M059J (cell line): ENCODE results near the gene PTPRN2. TPM values are rescaled to one million over a fixed set of nuclear protein-coding genes. Genes with fewer than 3 reads are reported as not detected.

ENCODE experiments used
- DNase-seq: peaks from one replicate; pipeline ENCODE4 v3.0.0-alpha.2; 2012; ENCODE audit warnings: low read depth
- total RNA-seq: library from RNA; depleted of rRNA; stranded (reverse); fragments of >200 nt; shearing (Covaris generic); gene quantifications from 2 replicates; pipeline ENCODE4 v1.2.3, GENCODE V29; 2014

PTPRN2 gene
- total RNA-seq, 1 experiment from 2014 or later, result 2.3 TPM

- no peak for DNase-seq
These were observed 694.0 kb downstream of the PTPRN2 start for GRCh38 chr7:157893535-157894044.

- no peak for DNase-seq
These were observed 694.7 kb downstream of the PTPRN2 start for GRCh38 chr7:157892751-157893523.

- no peak for DNase-seq
These were observed 696.7 kb downstream of the PTPRN2 start for GRCh38 chr7:157890921-157891401.

GRCh38 chr7:157889480-157889879, 698.1 kb downstream of the PTPRN2 start:
- DNase-seq, result no peak

DNA sequence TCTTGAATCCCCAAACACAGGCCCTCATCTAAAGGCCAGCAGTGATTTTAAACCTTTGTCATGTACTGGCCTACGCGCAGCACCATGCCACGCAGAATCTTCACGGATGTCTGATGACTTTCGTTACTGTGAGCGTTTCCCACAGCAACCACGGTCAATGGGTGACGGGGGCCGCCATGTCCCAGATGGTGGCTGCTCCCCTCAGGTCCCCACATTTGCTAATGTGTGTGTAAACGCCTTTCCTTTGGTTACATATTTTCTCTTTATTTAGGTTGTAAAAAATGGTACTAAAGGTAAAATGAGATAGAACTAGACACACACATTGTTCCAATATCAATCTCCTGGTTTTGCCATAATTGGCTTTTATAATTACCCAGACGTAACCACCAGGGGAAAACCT, 699.0 kb downstream of the PTPRN2 start:
- DNase-seq, result no peak

DNA sequence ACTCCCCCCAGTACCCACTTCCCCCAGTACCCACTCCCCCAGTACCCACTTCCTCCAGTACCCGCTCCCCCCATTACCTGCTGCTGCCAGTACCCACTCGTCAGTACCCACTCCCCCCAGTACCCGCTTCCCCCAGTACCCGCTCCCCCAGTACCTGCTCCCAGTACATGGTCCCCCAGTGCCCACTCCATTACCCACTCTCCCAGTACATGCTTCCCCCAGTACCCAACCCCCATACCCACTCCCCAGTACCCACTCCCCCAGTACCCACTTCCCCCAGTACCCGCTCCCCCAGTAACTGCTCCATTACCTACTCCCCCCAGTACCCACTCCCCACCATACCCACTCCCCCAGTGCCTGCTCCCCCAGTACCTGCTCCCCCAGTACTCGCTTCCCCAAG, 700.2 kb downstream of the PTPRN2 start:
- DNase-seq, result no peak

- no peak for DNase-seq
These were observed 700.9 kb downstream of the PTPRN2 start for GRCh38 chr7:157886711-157887110.

DNA sequence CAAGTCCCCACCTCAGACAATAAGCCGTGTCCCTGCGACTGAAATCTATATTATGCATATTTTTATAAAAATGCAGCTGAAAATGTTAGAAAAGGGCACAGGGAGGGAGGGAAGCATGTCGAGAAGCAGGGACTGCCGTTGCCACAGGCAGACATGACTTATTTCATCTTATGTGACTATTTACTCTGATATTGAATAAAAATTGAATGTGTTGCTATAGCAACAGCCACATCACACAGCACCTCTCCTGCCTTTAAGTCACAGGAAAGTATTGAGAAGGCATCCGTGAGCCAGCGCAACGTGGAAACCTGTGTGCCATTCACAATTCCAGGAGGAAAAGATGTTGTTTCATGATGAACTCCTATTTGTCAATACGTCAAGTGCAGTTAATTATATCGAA, 701.4 kb downstream of the PTPRN2 start:
- no peak for DNase-seq

DNA sequence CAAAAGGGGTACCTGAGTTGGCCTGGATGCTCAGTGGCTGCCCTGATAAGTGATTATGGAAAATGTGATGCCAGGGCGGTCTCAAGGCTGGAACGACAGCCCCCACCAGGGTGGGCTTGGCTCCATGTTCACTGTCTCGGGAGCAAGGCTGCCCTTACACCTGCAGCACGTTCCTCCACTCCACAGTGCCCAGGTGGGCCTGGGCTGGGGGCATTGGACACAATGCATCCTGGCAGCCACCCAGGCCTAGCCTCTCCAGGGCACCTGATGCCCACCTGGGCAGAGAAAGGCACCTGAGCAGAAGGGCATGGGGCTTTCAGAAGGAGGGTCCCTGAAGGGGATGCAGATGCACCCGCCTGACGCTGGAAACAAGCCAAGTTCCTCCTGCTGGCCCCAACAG, 702.5 kb downstream of the PTPRN2 start:
- DNase-seq, result no peak

DNA sequence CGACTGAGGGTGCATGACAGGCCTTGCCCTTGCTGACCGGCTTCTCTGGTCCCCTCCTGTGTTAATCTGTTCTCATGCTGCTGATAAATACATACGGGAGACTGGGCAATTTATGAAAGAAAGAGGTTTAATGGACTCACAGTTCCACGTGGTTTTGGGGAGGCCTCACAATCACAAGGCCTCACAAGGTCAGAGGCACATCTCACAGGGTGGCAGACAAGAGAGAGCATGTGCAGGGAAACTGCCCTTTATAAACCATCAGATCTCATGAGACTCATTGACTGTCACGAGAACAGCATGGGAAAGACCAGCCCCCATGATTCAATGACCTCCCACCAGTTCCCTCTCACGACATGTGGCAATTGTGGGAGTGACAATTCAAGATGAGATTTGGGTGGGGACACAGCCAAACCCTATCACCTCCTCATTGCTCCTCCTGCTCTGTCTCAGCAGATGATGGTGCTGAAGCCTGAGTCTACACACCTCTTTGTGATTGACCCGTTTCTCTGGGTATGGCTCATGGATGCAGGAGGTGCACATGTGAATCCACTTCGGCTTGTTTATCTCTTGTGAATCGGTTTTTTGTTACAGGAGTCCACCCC, 703.1 kb downstream of the PTPRN2 start:
- no peak for DNase-seq

GRCh38 chr7:157881048-157881771, 706.4 kb downstream of the PTPRN2 start:
- no peak for DNase-seq

GRCh38 chr7:157879391-157879790, 708.2 kb downstream of the PTPRN2 start:
- DNase-seq, result no peak

GRCh38 chr7:157877298-157878090, 710.1 kb downstream of the PTPRN2 start:
- DNase-seq, result no peak

DNA sequence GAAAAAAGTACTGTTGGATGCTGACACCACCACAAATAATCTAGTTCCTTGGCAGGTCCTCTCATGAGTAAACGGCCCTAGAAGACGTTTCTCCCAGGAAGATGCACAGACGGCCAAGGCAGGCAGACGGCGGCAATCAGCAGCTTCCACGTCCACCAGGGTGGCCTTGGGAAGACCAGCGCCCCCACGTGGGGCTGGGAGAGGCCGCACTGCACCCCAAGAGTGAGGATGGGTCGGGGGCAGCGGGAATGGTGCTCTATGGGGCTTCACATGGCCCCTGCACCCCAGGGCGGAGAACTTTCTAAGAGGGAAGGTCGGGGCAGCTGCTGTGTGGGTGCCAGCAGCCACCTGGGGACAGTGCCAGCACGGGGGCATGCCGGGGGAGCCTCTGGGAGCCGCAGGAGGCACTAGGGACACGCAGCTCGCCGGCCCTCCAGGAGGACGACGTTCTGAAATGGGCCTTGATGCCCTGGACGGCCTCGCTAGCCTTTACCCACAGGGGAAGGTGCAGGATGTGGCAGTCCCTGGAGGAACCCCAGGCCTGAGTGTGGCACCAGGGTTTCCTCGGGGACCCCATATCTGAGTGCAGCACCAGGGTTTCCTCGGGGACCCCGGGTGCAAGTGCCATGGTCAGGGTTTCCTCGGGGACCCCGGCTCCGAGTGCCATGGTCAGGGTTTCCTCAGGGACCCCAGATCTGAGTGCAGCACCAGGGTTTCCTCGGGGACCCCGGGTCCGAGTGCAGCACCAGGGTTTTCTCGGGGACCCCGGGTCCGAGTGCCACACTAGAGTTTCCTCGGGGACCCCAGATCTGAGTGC, 710.9 kb downstream of the PTPRN2 start:
- DNase-seq, result no peak

- DNase-seq, result peak; percentile 3
These were observed 712.1 kb downstream of the PTPRN2 start for GRCh38 chr7:157875230-157876179.

- no peak for DNase-seq
These were observed 712.8 kb downstream of the PTPRN2 start for GRCh38 chr7:157874870-157875229.

DNA sequence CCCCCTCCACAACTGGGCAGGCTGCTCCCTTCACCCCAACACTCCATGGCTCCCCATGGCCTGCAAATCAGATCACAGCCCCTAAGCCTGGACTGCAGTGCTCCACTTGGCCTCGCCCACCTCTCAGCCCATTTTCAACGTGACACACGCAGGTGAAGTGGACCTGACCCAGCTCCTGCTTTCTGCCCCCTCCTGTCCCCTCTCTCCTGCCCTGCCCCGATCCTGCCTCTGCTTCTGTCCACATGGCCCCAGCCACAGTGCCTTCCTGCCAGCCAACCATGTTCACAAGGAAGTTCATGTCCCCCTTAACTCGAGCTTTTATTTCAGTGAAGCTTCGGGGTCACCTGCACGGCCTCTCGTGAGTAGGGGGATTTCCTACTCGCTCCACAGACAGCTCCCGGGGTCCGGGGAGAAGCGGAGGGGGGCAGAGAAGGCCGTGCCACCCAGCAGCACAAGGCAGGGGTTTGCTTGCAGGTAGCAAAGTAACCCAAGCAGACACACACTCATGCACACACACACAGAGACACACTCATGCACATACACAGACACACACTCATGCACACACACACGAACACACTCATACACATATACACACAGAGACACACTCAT, 713.3 kb downstream of the PTPRN2 start:
- DNase-seq, result no peak

- DNase-seq, result no peak
These were observed 714.0 kb downstream of the PTPRN2 start for GRCh38 chr7:157873664-157874063.

GRCh38 chr7:157873181-157873580, 714.4 kb downstream of the PTPRN2 start:
- DNase-seq, result no peak
